Stimulated activated CD4-positive, alpha-beta T cell treated with anti-CD3 and anti-CD28 coated beads, TNF-alpha, amount 100 ng/mL, for 24 hours (primary cell): Measurements from ENCODE around the gene C2orf49.

ENCODE experiments used
- DNase-seq, 3 experiments: peaks; one replicate each; pipeline ENCODE4 v3.0.0-alpha.2; 2020; ENCODE audit warnings: low read depth in 3 of 3

C2orf49 gene

DNA sequence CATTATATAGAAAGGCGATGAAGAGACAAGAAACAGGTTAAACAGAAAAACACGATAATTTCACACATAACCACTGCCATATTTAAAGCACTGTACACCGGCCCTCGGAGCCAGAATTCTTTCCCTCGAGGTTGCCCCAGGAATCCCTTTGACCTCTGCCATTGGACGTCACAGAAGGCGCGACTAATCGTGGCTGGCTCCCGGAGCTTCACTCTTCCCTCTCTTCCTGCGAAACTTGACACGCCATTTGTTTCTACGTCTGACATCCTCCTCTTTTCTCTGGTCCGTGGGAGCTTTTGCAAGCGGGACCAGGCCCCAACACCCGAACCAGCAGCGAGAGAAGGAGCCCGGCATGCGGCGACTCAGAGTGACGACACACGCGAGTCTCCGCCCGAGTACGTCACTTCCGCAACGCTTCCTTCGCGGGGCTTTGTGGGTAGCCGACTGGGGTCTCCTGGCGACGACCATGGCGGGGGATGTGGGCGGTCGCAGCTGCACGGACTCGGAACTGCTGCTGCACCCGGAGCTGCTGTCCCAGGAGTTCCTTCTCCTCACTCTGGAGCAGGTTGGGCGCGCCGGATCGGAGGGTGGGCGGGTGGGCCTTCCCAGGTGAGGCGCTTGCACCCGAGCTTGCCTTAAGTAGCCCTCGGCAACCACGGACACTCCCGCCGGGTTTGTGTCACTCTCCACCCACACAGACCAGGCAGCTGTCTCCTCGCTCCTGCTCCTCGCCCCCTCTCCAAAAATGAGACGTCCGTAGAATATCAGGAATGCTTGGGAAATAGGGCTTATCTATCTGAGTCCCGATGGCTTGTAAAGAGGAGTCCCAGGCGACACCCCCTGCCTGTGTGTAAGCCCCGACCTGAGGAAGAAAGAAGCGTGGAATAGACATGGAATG is at the start of gene C2orf49:
TSS of gene C2orf49 (plus strand) at position 419 of the 898 bp plus-strand sequence. CDS start at position 467, 48 bp downstream.
- peak; percentile 83 to 89 (median 88) for DNase-seq

GRCh38 chr2:105287692-105288091 is 49.6 kb upstream of the C2orf49 start:
- peak in 2 of 3 experiments; percentile 6 to 22 for DNase-seq

DNA sequence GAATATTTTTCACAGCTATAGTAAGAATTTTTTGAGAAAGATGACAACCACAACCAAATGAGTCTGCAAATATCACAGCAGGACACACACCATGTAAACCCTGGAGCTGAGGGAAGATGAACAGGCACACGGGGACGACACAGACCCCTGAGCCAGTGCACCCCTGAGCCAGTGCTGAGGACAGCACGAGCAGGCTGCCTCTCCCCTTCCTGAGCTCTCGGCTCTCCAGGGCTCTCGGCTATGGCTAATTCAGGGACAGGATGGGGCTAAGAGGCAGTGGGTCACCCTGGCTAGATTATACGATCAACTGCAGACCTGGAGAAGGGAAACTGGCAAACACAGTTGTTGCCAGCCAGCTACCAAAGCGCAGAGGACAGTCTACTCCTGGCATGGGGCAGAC is 49.2 kb upstream of the C2orf49 start:
- DNase-seq = no peak

DNA sequence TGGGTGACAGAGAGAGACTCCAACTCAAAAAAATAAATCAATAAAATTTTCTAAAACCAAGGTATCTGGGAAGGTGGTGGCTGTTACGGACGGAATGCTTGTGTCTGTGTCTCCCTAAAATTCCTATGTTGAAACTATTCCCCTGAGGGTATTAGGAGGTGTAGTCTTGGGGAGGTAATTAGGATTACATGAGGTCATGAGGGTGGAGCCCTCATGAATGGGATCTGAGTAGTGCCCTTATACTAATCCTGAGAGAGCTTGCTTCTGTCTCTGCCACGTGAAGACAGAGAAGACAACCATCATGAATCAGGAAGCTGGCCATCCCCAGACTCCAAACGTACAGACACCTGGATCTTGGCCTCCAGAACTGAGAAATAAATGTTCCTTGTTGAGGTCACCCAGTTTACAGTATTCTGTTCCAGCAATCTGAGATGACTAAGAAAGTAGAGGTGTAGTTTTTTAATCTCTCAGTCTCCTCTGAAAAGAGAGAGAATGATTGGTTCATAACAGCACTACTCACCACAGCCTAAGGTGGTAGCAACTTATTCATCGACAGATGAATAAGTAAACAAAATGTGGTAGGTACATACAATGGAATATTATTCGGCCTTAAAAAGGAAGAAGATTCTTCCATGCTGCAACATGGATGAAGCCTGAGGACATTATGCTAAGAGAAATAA is 46.2 kb upstream of the C2orf49 start:
- no peak for DNase-seq

GRCh38 chr2:105291981-105292380 is 45.4 kb upstream of the C2orf49 start:
- DNase-seq = no peak

GRCh38 chr2:105294046-105294445 is 43.3 kb upstream of the C2orf49 start:
- no peak for DNase-seq

DNA sequence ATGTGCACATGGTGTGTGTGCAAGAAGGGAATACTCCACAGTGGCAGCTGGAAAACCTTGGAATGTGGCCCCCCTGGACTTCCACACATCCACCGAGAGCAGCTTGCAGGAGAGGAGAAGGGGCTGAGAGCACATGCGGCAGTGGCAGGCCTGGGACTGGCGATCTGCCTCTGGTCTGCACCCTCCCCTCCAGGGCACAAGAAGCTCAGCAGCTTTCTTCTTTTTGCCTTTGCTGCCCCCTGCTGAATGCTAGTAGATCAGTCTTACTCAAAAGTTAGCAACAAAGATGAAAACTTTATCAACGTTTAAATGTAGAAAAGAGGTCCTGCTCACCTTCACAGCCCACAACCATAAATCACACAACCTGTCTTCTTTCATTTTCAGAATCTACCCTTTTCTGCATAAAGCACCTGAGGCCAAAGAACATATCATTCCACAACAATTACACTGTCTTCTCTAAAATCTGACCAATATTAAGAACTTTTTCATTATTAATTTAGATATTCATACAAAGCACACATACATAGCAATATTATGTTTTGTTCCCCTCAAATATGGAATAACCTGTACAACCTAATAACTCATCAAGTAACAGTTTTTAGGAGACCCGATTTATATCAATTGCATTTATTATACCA is 42.4 kb upstream of the C2orf49 start:
- peak in 1 of 3 experiments; percentile 3 for DNase-seq

DNA sequence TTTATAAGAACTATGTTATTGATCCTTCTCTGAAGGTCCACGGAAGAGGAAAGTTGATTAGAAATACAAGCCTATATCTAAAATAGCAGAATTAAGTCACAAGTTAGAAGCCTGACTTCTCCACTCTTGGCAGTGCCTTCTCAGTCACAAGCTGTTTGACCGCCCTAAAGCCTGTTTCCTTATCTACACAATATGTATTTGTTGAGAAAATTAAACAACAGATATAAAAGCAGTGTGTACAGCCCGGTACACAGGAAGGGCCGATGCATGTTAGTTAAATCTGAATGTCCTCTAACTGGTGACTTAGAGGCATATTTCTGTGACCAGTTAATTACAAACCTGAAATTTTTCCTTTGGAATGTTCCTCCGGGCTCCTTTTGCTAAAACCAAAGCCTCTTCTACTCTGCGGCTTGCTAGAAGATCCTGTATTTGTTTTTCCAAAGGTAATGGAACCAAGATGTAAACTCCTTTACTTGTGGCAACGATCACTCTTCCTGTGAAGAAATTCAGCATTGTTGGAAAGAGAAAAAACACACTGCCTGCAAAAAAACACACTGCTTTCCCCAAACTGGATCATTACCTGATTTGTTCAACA is 41.2 kb upstream of the C2orf49 start:
- DNase-seq = no peak

DNA sequence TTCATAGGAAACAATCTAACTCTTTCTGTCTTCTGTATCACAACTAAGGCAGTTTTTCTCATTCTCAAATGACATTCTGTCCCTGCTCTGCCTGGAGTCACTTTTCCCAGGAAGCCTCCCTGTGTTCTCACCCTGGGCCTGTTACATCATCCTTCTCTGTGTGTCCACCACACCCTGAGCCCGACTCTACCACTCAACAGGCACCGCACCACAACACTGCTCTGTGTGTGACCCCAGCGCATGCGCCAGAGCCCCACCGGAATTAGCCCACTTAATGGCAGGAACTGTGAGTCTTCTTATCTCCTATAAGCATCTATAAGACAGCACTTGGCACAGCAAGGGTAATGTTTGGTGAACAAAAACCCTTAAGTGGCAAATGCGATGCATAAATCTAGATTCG is 40.1 kb upstream of the C2orf49 start:
- no peak for DNase-seq

- no peak for DNase-seq
Measured at GRCh38 chr2:105298017-105298416, 39.3 kb upstream of the C2orf49 start.

- no peak for DNase-seq
Measured at GRCh38 chr2:105299290-105299689, 38.0 kb upstream of the C2orf49 start.

DNA sequence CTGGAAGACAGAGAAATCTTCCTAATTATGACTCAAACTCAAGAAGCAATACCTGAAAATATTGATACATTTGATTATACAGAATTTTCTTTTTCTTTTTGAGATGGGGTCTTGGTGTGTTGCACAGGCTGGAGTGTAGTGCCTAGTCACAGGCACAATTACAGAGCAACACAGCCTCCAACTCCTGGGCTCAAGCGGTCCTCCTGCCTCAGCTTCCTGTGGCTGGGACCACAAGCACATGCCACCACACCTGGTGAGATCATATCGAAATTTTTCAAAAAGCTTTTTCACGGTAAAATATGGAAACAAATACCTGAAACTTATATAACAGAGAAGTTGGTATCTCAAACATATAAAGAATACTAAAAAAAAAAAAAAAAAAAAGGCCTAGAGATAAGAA is 35.7 kb upstream of the C2orf49 start:
- DNase-seq = no peak

- no peak for DNase-seq
Measured at GRCh38 chr2:105307146-105307545, 30.2 kb upstream of the C2orf49 start.

DNA sequence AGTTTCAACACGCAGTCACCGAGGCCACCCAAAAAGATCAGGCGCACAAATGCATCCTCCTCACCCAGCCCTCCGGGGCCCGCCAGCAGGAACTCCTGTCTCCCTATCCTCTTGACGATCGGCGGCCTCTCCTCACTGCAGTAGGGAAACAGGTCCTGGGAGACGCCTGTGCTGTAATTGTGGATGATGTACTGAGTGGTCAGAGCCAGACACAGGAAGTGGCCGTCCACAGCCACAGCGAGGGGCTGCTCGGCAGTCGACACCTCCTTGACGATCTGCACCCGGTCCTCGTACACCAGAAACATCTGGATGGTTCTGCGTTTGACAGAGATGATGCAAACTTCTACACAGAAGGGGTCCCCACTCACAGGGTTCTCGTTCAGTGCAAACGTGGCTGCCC is 29.8 kb upstream of the C2orf49 start:
- no peak for DNase-seq

DNA sequence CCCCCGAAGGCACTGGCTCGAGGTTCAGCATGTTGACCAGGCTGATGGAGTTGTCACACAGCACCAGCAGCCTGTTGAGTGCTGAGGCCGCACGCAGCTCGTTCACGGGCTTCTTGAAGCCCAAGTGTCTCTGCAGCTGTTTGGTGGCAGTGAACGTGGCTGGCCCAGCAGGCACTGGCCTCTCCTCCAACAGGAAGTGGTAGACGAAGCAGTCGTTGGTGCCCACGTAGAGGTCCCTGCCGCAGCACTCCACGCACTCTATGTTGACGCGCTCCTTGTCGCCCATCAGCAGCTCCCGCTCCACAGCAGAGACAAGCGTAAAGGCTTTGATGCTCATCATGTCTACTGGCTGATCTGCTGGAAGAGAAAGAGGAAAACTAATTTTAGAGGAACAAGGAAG is 29.4 kb upstream of the C2orf49 start:
- DNase-seq = no peak

DNA sequence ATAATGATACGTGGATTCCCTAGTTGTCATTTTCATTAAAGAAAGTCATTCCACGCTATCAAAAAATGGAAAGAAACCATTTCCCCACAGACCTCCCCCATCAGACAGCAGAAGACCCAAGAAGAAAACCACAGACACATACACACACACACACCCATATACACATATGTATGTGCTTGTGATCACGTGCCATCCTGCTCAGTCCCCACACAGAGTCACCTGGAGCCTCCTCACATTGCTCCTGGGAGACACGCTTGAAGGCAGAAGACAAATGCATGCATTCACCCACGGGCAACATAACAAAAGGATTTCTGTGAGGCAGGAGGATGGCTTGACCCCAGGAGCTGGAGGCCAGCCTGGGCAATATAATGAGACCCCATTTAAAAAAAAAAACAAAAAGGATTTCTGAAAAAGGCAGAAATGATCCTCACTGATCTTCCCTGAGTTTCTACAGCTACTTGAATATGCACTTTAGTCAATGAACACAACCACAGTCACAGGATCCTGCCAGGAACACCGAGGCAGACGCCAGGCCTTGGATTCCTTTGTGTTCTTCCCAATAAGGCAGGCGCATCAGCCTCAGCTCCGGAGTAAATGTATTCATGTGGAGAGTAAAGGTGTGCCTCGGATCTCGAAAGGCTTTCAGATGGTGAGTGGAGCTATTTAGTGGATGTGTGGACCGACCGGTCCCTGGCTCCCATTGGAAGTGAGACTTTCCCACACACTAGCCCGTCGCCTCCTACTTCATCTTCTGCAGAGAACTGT is 28.8 kb upstream of the C2orf49 start:
- DNase-seq = no peak

GRCh38 chr2:105309147-105309545 is 28.2 kb upstream of the C2orf49 start:
- DNase-seq = no peak

GRCh38 chr2:105313877-105314276 is 23.5 kb upstream of the C2orf49 start:
- no peak for DNase-seq

DNA sequence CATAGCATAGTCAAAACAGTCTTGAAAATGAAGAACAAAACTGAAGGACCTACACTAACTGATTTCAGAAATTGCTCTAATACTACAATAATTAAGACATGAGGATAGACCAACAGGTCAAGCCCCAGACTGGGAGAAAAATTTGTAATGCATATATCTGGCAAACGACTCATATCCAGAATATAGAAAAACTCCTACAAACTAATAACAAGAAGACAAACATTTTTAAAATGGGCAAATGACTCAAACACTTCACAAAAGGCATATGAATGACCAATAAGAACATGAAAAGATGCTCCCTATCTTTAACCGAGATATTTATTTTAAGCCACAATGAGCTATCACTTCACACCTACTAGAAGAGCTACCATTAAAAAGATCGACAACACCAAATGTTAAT is 22.0 kb upstream of the C2orf49 start:
- no peak for DNase-seq

DNA sequence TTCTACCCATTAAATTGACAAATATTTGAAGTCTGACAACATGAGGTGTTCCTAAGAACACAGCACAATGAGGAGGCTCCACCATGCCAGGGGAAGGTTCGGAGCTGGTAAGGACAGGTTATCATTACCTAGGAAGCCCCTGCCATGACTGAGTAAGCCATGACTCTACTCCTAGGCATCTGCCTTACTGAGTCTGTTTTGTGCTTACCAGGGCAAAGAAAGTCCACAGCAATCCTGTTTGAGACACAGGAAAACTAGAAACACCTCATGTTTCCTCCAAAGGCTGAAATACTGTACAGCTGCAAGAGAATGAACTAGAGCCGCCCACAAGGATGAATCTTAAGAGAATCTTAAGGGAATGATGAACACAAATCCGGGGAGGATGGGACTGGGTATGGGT is 19.4 kb upstream of the C2orf49 start:
- no peak for DNase-seq

GRCh38 chr2:105320651-105321215 is 16.6 kb upstream of the C2orf49 start:
- no peak for DNase-seq
